Ovary (tissue), 1 donor: Measurements from ENCODE around the gene KIAA1671.

Source experiments
- EP300 ChIP-seq: sonication (generic); formaldehyde crosslinking; IDR thresholded peaks from one replicate; pipeline ENCODE4 v1.6.1; 2017; ENCODE audit warnings: antibody characterized with exemption
- POLR2A ChIP-seq: fragments of 450-650 bp; IDR thresholded peaks from one replicate; pipeline ENCODE4 v1.6.1; 2017; ENCODE audit warnings: antibody characterized with exemption, mild to moderate bottlenecking, moderate library complexity

DNA sequence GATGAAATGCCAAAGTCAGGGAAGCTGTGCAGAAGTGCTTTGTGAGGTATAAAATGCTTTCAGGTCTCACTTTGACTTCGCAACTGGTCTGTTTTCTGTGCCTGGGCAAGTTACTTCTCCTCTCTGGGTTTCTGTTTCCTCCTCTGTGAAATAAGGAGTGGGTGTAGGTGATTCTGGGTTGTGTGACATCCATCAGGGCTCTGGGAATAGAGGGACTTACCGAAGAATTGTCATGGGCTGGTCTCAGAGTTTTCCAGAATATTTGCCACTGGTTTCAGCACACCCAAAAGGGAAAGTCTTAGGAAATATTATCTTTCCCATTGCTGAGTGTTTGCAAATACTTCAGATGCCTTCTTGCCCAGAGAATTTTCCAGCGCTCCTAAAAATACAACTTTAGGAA, 118.4 kb downstream of the KIAA1671 start:
- TF ChIP-seq EP300, result no peak
- TF ChIP-seq POLR2A, result no peak
